Mesendoderm (in vitro differentiated cells): ENCODE measurements around the gene OR52B2.

ENCODE experiments used
- DNase-seq: peaks from one replicate; pipeline ENCODE4 v3.0.0; 2013
- H2AK5ac ChIP-seq: 2 replicates; pipeline ENCODE4 v1.6.1; 2013; ENCODE audit warnings: low read length, inconsistent platforms
- H2BK120ac ChIP-seq: 2 replicates; pipeline ENCODE4 v1.6.1; 2013; ENCODE audit warnings: low read depth, mild to moderate bottlenecking, low read length, moderate library complexity, mixed read lengths
- H2BK15ac ChIP-seq: replicated peaks from 2 replicates; pipeline ENCODE4 v1.6.1; 2013; ENCODE audit warnings: low read depth, mild to moderate bottlenecking, moderate library complexity
- H2BK5ac ChIP-seq: 2 replicates; pipeline ENCODE4 v1.6.1; 2013; ENCODE audit warnings: low read length, inconsistent platforms
- H3K18ac ChIP-seq: 2 replicates; pipeline ENCODE4 v1.6.1; 2013; ENCODE audit warnings: mild to moderate bottlenecking, low read length, mixed read lengths
- H3K23ac ChIP-seq: one replicate; pipeline ENCODE4 v1.6.1; 2013; ENCODE audit warnings: low read length
- H3K27ac ChIP-seq: 2 replicates; pipeline ENCODE4 v1.5.1; 2013; ENCODE audit warnings: low read depth, mild to moderate bottlenecking, inconsistent platforms, low read length, moderate library complexity
- H3K27me3 ChIP-seq: 2 replicates; pipeline ENCODE4 v1.6.1; 2013; ENCODE audit warnings: low read length, control low read depth, mild to moderate bottlenecking, inconsistent platforms; ENCODE audit not compliant: insufficient read depth, poor library complexity
- H3K36me3 ChIP-seq: 2 replicates; pipeline ENCODE4 v1.6.1; 2013; ENCODE audit warnings: low read length, inconsistent platforms; ENCODE audit not compliant: control insufficient read depth, insufficient read depth
- H3K4ac ChIP-seq: one replicate; pipeline ENCODE4 v1.6.1; 2013; ENCODE audit warnings: low read depth, mild to moderate bottlenecking, low read length, moderate library complexity
- H3K4me1 ChIP-seq: 2 replicates; pipeline ENCODE4 v1.6.1; 2013; ENCODE audit warnings: low read depth, low read length, inconsistent platforms; ENCODE audit not compliant: control insufficient read depth
- H3K4me2 ChIP-seq: 2 replicates; pipeline ENCODE4 v1.6.1; 2013; ENCODE audit warnings: low read length
- H3K4me3 ChIP-seq: 2 replicates; pipeline ENCODE4 v1.5.1; 2013; ENCODE audit warnings: mild to moderate bottlenecking, low read length
- H3K56ac ChIP-seq: one replicate; pipeline ENCODE4 v1.6.1; 2013; ENCODE audit warnings: low read length
- H3K79me1 ChIP-seq: 2 replicates; pipeline ENCODE4 v1.6.1; 2013; ENCODE audit warnings: low read length, inconsistent platforms
- H3K79me2 ChIP-seq: 2 replicates; pipeline ENCODE4 v1.6.1; 2013; ENCODE audit warnings: mild to moderate bottlenecking, low read length; ENCODE audit not compliant: control insufficient read depth, insufficient read depth
- H3K9ac ChIP-seq: 2 replicates; pipeline ENCODE4 v1.6.1; 2013; ENCODE audit warnings: low read length, inconsistent platforms
- H4K5ac ChIP-seq: one replicate; pipeline ENCODE4 v1.6.1; 2013; ENCODE audit warnings: low read length
- H4K8ac ChIP-seq: one replicate; pipeline ENCODE4 v1.6.1; 2013; ENCODE audit warnings: low read depth, mild to moderate bottlenecking, control low read depth, low read length, moderate library complexity
- WGBS: extraction: QIAGEN DNeasy Blood & Tissue Kit; methylation state at CpG from one replicate; pipeline ENCODE4 v1.1.7; 2013; ENCODE audit warnings: low lambda C conversion rate, missing lambda C conversion rate; ENCODE audit not compliant: insufficient coverage; ENCODE audit errors: extremely low coverage; 5-methylcytosine and 5-hydroxymethylcytosine counted together

The OR52B2 gene

GRCh38 chr11:6127881-6128280 lies 42.2 kb downstream of the OR52B2 start:
- WGBS, result no CpG with 5 or more reads among the region's 4 CpGs

GRCh38 chr11:6124245-6124644 lies 45.9 kb downstream of the OR52B2 start:
- no peak overlapping the region for H2AK5ac ChIP-seq
- no peak overlapping the region for H3K23ac ChIP-seq
- H3K4me3 ChIP-seq, result no peak overlapping the region
- H4K8ac ChIP-seq, result no peak overlapping the region
- H3K4me1 ChIP-seq, result no peaks in the 10 kb centered on the region
- H3K4ac ChIP-seq, result no peak overlapping the region
- H2BK15ac ChIP-seq, result no peak overlapping the region
- H4K5ac ChIP-seq, result no peak overlapping the region
- H3K27ac ChIP-seq, result no peak overlapping the region
- DNase-seq, result no peak
- H3K9ac ChIP-seq, result no peak overlapping the region
- WGBS, result no CpG with 5 or more reads among the region's 3 CpGs
- no peak overlapping the region for H2BK120ac ChIP-seq
- no peaks in the 10 kb centered on the region for H3K79me2 ChIP-seq
- H3K18ac ChIP-seq, result no peak overlapping the region
- no peak overlapping the region for H3K56ac ChIP-seq
- no peak overlapping the region for H3K4me2 ChIP-seq
- no peaks in the 10 kb centered on the region for H3K36me3 ChIP-seq
- H3K79me1 ChIP-seq, result no peaks in the 10 kb centered on the region
- H2BK5ac ChIP-seq, result no peak overlapping the region
- no peaks in the 10 kb centered on the region for H3K27me3 ChIP-seq

More at GRCh38 chr11:6127881-6128280, 42.2 kb downstream of the OR52B2 start:
- H3K36me3 ChIP-seq, result no peaks in the 10 kb centered on the region
- H3K9ac ChIP-seq, result no peak overlapping the region
- no peak for DNase-seq
- H3K18ac ChIP-seq, result no peak overlapping the region
- H3K4me1 ChIP-seq, result no peaks in the 10 kb centered on the region
- no peak overlapping the region for H3K4me3 ChIP-seq
- H3K79me1 ChIP-seq, result no peaks in the 10 kb centered on the region
- H2BK120ac ChIP-seq, result no peak overlapping the region
- no peaks in the 10 kb centered on the region for H3K27me3 ChIP-seq
- no peak overlapping the region for H3K56ac ChIP-seq
- no peak overlapping the region for H3K27ac ChIP-seq
- H3K23ac ChIP-seq, result no peak overlapping the region
- H2BK15ac ChIP-seq, result no peak overlapping the region
- no peak overlapping the region for H3K4ac ChIP-seq
- no peak overlapping the region for H2AK5ac ChIP-seq
- no peak overlapping the region for H2BK5ac ChIP-seq
- no peaks in the 10 kb centered on the region for H3K79me2 ChIP-seq
- H4K5ac ChIP-seq, result no peak overlapping the region
- H3K4me2 ChIP-seq, result no peak overlapping the region
- H4K8ac ChIP-seq, result no peak overlapping the region
